Cardiac muscle cell (in vitro differentiated cells and primary cell): ENCODE data around the gene CPA4. TPM values are rescaled to one million over a fixed set of nuclear protein-coding genes. Genes with fewer than 3 reads are reported as not detected.

Experiments
- DNase-seq, 2 donors: peaks; one replicate each; pipeline versions ENCODE4 v3.0.0 to v3.0.0-alpha.2; 2010 to 2017; ENCODE audit warnings: low read depth in 1 of 2, low spot score in 1 of 2
- H3K27ac ChIP-seq: fragments of 200-600 bp; sonication (generic); 2 replicates; pipeline ENCODE4 v1.5.1; 2016
- H3K27me3 ChIP-seq: fragments of 200-600 bp; sonication (generic); 2 replicates; pipeline ENCODE4 v1.6.0; 2016; ENCODE audit warnings: control low read depth
- H3K36me3 ChIP-seq: fragments of 200-600 bp; sonication (generic); 2 replicates; pipeline ENCODE4 v1.5.1; 2016; ENCODE audit warnings: control low read depth
- H3K4me1 ChIP-seq: fragments of 200-600 bp; sonication (generic); 2 replicates; pipeline ENCODE4 v1.8.1; 2017; ENCODE audit warnings: low read depth, mild to moderate bottlenecking, mixed run types
- H3K4me3 ChIP-seq: fragments of 200-600 bp; sonication (generic); 2 replicates; pipeline ENCODE4 v1.5.1; 2016; ENCODE audit warnings: mild to moderate bottlenecking
- H3K9me3 ChIP-seq: fragments of 200-600 bp; sonication (generic); 2 replicates; pipeline ENCODE4 v1.5.1; 2017; ENCODE audit warnings: low read depth, mild to moderate bottlenecking, control low read depth
- CTCF ChIP-seq: IDR thresholded peaks from 2 replicates; pipeline ENCODE4 v1.5.1; 2012; ENCODE audit warnings: low read depth, mild to moderate bottlenecking, low read length
- polyA plus RNA-seq: library from polyadenylated mRNA; unstranded; fragments of >200 nt; fragmentation: Nextera tagmentation; extraction: Ambion mirVana; gene quantifications from 2 replicates; pipeline ENCODE4 v1.2.1, GENCODE V29; 2016
- total RNA-seq: library from RNA; depleted of rRNA; stranded (reverse); fragments of >200 nt; gene quantifications from 2 replicates; pipeline ENCODE4 v1.2.3, GENCODE V29; 2016

Gene CPA4
- total and polyA plus RNA-seq, 2 experiments from 2014 or later: 0.24 TPM; not detected in 1

GRCh38 chr7:130344271-130344866 is 51.4 kb downstream of the CPA4 start, which contains the start of gene CPA5:
Gene CPA5, plus strand, starts transcription at chr7:130344816. Its CDS starts 1,670 bp downstream, at chr7:130346486.
- no peak for DNase-seq
- H3K27ac ChIP-seq: no peak within 1 kb of the TSS
- H3K9me3 ChIP-seq: no peaks in the 10 kb centered on the region
- no peaks in the 10 kb centered on the region for H3K36me3 ChIP-seq
- no peak for TF ChIP-seq CTCF
- no peak within 1 kb of the TSS for H3K4me3 ChIP-seq
- H3K27me3 ChIP-seq: no peaks in the 10 kb centered on the region
- H3K4me1 ChIP-seq: peaks cover 8% of the 10 kb centered on the region

DNA sequence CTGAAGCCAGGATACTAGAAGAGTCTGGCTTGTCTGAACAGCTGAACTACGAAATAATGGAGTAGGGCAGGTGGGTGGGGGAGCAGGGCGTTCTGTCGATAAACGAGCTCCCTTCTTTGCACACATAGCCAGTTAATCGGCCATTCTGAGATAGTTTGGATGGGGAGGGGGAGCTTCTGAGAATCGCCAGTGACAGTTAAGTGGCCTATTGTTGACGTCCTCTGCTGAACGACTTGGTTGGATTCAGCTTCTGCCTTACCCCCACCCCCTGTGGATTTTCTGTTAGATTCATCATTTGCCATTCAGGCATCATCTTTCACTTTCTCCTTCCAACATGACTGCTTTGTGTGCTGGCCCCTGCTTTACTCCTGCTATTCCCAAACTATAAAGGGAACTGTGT is 52.2 kb downstream of the CPA4 start:
- Histone ChIP-seq H3K4me3 (no peak overlapping the region), H3K36me3 (no peaks in the 10 kb centered on the region), H3K4me1 (peaks cover 8% of the 10 kb centered on the region), H3K27me3 (no peaks in the 10 kb centered on the region), H3K9me3 (no peaks in the 10 kb centered on the region), H3K27ac (no peak overlapping the region)
- TF ChIP-seq CTCF: no peak
- no peak for DNase-seq

GRCh38 chr7:130345725-130346124 is 52.8 kb downstream of the CPA4 start:
- Histone ChIP-seq H3K4me3 (no peak overlapping the region), H3K9me3 (no peaks in the 10 kb centered on the region), H3K4me1 (peaks cover 12% of the 10 kb centered on the region), H3K27me3 (no peaks in the 10 kb centered on the region), H3K36me3 (no peaks in the 10 kb centered on the region), H3K27ac (no peak overlapping the region)
- no peak for DNase-seq
- TF ChIP-seq CTCF: no peak

DNA sequence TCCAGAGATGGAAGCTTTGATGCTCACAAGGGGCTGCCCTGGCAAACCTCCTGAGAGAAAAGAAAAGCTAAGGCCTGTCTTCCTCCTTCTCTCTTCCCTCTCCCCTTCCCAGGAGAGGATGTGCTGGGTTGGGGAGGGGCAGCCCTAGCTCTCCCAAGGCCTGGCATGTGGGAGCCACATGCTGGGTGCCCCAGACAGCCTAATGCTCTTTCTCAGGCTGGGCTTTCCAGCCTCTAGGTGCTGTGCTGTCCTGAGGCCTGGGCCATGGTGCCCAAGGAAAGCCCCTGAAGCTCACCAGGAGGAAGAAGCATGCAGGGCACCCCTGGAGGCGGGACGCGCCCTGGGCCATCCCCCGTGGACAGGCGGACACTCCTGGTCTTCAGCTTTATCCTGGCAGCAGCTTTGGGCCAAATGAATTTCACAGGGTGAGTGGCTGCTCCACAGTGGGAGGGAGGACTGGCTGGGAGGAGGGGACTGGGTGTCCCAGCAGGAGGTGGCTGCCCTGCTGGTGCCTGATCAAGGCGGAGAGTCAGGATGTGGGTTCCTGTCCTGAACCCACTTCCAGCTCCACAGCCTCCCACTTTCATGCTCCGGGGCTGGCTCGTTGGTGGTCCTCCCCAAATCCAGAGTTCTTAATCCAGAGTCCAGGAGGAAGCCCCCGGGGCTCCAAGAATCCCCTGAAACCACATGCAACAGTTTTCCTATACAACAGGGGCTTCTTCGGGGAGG is 53.4 kb downstream of the CPA4 start:
- no peak overlapping the region for H3K4me3 ChIP-seq
- H3K27me3 ChIP-seq: no peaks in the 10 kb centered on the region
- H3K9me3 ChIP-seq: no peaks in the 10 kb centered on the region
- no peak overlapping the region for H3K27ac ChIP-seq
- H3K36me3 ChIP-seq: no peaks in the 10 kb centered on the region
- no peak for DNase-seq
- peaks cover 18% of the 10 kb centered on the region for H3K4me1 ChIP-seq
- no peak for TF ChIP-seq CTCF

DNA sequence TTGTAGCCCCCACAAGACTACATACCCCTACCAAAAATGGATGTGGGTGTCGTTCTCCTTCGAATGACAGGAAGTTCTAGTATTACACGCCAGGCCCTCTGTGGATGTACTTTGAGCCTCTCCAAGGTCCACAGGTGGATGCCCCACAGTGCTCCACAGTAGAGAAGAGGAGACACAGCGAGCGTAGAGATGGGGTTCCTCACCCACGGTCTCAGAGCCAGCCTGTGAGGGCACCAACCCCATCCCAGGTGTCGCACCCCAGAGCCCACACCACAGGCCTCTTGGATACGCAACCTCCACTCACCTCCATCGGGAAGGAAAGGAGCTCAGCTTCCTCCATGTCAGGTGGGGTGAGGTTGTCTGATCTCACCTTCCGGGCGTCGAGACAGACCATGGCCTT is 54.0 kb downstream of the CPA4 start:
- Histone ChIP-seq H3K27ac (no peak overlapping the region), H3K36me3 (no peaks in the 10 kb centered on the region), H3K4me3 (no peak overlapping the region), H3K4me1 (peaks cover 24% of the 10 kb centered on the region), H3K9me3 (no peaks in the 10 kb centered on the region), H3K27me3 (no peaks in the 10 kb centered on the region)
- DNase-seq: no peak
- no peak for TF ChIP-seq CTCF
